Anterior cingulate cortex (tissue), 58 donors: Measurements from ENCODE around the gene KIAA1958.
"Not testable (repeated sequence)": the region's sequence is repeated elsewhere in the genome, so short reads cannot be mapped to it uniquely, and the experiment has no call there.

ENCODE experiments used
- DNase-seq, 58 donors: peaks; one replicate each; lab custom pipeline; 2025; lab: John Stamatoyannopoulos, UW

The KIAA1958 gene

DNA sequence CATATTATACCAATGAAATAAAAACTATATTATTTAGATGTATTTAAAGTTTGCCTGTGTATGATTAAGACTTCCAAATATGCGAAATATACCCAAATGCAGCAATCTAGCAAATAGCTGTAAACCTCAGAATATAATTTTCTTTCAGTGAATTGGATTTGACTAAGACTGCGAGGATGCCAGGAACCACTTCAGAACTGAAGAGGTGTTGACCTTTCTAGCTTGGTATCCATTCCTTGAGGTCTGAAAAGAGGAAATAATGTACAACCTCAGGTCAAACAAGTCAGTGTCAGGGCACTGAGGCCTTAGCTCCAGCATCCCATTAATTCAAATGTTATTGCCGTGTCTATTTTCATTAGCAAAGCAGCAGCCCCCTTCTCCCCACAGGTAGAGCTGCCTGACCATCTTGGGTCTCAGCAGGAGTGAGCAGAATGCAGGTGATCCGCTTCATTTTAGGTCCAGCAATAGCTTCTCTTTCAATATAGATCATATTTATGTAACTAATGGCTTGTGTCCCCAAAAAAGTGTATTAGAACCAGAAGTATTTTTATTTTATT lies 100.0 kb downstream of the KIAA1958 start:
- DNase-seq = no peak

DNA sequence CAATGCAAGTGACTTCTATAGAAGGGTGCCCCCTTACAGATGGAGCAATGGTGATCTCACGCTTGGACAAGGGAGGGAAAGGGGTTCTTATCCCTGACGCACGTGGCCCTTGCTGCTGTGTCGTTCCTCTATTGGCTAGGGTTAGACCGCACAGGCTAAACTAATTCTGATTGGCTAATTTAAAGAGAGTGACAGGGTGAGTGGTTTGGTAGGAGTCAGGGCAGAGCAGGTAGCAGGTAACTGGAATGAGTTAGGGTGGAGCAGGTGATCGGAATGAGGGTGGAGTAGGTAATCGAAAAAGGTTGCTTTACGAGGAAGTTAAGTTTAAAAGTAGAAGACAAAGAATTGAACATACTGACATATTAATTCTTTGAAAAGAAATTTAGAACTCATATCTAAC lies 105.2 kb downstream of the KIAA1958 start:
- DNase-seq = not testable (repeated sequence)

DNA sequence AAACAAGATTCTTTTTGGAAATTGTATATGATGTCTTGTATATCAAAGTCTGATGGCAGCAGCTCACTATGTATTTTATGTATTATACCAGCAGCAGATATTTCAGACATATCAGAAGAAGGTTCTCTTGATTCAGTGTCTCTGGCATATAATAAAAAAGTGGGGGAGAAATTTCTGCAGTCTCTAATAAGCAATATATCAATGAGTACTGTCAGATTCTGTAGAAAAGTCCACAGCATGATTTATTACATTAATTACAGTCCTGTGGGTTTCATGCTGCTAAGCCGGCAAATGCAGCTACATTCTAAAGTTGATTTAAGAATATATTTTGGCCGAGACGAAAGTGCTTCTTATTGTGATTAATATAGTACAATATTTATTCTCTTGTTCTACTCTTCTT lies 113.1 kb downstream of the KIAA1958 start:
- no peak for DNase-seq

DNA sequence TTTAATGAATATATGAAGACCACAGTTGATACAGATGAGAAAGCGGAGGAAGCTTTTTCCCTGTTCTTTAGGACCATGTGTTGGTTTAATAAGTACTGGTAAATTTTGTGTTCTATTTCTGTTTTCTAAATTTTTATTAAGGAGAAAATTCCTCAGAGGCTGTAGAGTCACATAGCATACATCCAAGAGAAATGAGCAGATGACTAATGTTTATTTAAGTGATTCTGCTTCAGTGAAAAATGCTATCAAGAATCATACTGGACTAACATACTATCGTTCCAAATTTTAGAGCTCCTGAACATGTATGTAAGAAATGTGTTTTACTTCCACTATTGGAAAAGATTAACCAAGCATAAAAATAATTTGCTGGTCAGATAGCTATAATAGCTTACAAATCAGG lies 115.0 kb downstream of the KIAA1958 start:
- no peak for DNase-seq

DNA sequence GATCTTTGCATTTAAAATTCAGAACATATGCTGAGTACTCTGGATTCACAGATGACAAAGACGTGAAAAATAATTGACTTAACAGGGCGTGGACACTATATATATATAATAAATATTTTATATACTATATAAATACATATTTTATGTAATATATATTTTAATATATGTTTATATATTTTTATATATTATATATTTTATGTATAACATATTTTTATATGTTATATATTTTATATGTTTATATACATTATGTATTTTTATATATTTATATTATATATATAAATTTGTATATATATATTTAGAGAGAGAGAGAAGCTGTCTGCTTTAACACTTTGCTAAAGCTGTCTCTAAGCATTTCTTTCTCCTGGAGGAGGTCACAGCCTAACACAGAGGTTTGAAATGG lies 118.2 kb downstream of the KIAA1958 start:
- no peak for DNase-seq

DNA sequence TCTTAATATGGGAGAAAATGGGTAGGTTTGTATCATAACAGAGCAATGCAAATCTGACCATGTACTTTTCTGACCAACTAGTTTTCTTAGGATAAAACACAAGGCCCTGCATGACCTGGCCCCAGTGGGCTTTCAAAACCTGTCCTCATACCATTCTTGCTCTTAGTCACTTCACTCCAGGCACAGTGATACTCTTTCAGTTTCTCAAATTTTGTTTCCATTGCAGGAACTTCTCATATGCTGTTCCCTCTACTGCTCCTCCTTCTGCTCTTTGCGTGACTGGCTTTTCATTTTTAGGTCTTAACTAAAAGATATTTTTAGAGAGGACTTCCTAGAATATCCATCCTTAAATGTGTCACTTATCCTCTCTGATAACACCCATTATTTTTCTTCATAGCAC lies 118.9 kb downstream of the KIAA1958 start:
- DNase-seq = no peak

DNA sequence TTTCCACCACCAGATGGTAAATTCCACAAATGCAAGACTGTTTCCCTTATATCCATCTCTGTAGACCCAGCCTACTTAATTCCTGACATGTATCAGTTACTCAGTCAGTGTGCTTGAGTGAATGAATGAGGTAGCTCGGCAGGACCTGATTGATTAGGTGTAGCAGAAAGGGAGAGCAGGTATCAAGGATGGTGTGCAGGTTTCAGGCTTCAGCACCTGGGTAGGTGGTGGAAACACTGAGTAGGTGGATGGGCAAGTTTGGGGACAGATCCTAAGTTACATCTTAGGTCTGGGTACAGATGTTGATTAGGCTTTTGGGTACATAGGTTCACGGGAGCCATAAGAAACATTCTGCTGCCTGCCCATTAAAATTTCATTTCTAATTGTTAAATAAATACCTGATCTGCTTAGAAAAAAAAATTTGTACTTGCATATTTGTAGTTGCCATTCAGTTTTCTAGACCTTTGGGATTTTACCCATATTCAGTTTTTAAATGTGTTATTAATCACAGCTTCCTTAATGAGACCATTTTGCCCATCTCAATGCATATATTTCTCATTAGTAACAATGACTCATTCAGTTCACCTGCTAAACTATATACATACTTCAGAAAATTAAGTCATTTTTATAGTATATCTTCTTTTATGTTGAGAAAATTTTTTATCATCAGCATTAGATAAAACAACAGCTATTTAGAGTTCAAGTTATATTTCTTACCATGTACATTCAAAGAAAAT lies 119.5 kb downstream of the KIAA1958 start:
- no peak for DNase-seq

DNA sequence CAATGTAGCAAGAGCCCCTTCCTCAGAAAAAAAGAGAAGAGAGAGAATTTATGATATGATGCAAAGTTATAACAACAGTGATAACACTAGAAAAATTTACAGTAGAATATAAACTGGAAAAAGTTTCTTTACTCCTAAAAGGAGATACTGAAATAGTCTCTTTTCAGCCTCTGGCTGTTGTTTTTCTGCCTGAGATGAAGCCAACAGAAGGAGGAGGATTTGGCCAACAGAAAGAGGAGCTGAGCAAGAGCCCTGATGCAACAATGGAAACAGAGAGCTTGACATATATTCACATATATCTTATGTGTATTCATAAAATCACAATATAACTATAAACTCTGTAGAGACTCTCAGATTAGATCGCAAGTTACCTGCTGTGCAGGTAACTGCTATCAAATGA lies 122.2 kb downstream of the KIAA1958 start:
- DNase-seq = no peak

DNA sequence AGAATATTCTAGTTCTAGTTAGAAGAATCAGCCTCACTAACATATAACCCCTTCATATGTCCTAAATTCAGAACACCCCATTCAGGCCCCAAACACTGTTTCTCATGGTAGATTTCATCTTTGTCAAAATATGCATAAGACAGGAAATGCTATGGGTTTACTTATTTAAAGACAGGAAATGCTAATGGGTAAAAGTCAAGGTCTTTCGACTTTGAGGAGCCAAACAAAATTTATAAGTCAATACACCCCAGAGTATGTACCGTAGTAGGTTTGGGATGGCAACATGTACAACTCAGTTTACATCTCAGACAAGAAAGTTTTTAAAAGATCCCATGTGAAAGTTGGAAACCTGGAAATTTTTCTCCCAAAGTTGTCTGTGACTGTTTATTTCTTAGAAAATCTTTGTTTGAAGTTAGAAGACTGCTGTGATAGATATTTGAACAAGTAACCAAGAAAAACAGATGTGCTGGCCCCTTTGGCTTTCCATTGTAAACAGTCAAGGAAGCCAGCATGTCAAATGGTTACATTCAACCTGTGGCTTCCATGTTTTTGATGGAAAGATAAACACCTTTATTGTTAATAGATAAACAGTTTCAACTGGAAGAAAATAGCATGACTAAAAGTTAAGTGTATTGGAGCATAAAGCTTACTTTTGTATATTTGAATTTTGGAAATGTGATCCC lies 129.1 kb downstream of the KIAA1958 start:
- no peak for DNase-seq

DNA sequence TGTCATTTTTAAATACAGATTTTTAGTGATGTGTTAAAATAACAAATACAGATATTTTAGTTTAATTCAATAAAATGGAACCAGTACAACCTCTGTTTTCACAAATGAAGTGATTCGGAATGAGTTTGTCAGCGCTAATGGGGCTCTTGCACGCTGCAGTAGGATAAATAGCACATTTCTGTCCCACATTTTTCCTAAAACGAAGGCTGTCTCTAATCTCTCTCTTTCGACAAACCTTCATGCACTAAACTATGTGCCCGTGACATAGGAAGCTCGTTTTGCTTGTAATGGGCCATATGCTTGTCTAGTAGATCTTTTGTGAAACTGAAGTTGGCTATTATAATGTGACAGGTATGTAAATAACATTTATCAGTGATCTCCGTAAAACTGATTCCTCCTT lies 130.7 kb downstream of the KIAA1958 start:
- DNase-seq = no peak

DNA sequence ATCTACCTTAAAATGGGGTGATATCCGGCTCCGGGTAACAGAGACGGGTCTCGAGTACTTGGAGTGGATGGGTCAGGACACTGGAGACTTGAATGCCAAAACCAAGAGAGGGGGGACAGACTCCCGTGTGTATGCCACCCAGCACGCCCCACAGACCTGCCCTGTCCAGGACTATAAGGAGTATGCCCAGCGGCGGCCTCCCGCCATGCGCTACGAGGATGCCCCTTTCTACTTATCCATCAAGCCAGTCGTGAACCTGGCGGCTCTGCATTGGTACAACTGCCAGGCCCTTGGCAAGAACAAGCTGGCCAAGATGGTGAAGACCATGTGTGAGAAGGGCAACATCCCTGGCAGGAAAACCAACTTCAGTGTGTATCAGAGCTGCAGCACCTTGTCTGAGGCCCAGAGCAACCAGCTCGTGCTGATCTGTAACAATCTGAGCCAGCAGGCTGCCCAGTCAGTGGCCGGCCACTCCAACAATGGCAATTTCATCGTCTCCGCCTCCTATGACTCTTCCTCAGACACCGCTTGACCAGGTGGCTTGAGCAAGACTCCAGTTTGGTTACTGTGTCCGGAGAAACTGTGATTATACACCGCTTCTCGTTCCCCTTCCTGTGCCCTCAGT lies 131.9 kb downstream of the KIAA1958 start:
- no peak for DNase-seq

DNA sequence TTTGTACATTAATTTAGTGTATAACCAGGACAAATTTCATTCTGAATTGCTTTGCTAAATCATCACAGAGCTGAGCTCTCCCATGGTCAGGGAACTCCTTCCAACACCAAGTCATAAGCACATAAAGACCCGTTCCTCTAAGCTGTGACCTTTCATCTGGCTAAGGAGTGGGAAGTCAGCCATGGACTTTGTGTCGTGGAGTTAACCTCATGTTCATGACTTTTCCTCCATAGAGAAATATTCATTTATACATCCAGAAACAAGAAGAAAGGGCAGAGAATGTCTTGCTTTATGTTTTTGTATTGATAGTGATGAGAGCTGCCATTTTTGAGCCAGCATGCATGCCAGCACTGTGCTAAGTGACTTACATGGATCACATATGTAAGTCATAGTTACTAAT lies 133.8 kb downstream of the KIAA1958 start:
- DNase-seq = no peak

DNA sequence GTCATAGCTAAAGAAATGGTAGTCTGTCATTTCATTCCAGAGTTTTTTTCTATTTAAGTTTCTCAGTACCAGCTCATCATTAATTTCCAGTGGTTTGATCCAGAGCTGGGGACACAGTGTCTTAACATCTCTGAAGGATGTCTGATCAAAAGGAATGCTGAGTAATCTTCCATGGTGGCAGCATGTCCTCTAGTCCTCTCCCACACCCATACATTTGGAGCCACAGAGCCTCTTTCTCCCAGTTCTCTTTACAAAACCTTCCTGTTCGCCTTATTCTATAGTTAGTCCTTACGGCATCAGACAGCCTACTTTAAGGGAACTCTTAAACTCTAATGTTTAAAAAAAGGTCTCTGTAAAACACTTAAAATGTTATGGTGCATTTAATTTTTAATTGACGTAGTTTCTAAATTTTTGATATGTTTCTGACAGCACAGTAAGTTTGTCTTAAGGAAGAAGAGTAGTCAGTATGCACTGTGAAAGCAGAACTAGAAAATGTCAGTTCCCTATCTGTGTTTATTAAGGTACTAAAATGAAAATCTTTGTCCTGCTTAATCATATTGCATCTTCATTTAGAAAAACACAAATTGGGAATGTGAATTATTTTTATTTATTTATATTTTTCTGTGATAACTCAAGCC lies 134.5 kb downstream of the KIAA1958 start:
- DNase-seq = no peak

DNA sequence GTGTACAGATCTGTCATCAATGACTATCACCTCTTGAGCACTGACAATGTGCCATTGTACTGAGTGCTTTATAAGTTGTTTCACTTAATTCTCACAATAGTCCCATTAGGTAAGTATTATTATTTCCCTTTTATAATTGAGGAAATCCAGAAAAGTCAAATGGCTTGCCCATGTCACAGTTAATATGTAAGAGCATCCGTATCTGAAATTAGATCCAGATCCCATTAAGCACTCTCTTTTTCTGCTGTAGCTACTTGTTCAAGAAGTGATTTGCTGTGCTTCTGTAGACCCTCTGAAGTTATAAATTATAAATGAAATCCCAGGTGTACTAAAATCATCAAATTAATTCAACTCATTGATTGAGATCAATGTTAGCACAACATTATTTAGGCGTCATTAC lies 136.6 kb downstream of the KIAA1958 start:
- DNase-seq = no peak

DNA sequence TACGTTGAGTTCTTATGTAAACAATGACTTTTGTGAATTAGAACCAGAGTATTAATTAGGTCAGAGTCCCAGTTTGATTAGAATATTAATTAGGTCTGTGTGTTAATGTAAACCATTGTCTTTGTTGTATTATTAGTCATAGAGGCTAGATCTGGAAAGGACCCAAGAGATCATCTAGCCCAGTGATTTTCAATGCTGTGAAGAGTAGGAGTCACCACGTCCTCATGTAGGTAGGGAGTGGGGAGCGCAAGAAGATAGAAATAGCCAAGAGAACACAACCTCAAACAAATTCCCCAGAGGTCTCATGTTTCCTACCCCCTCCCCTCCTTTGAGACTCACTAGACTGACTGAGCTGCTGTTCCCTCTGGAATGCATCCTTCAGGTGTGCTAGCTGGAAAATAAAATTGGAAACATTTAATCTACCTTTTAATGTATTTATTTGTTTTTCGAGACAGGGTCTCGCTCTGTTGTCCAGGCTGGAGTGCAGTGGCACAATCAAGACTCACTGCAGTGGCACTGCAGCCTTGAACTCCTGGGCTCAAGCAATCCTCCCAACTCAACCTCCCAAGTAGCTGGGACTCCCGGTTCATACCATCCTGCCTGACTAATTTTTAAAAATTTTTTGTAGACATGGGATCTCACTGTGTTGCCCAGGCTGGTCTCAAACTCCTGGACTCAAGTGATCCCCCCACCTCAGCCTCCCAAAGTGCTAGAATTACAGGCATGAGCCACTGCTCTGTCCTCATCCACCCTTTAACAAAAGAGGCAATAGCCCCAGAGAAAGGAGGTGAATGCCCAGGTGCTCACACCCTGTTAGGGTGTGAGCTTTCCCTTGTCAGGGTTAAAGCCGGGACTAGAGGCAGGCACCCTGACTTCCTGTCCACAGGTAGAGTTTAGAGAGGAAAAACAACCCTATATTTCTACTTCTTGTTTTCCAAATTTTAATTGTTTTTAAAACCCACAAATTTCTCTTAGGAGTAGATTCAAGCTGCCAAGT lies 138.4 kb downstream of the KIAA1958 start:
- DNase-seq = no peak

DNA sequence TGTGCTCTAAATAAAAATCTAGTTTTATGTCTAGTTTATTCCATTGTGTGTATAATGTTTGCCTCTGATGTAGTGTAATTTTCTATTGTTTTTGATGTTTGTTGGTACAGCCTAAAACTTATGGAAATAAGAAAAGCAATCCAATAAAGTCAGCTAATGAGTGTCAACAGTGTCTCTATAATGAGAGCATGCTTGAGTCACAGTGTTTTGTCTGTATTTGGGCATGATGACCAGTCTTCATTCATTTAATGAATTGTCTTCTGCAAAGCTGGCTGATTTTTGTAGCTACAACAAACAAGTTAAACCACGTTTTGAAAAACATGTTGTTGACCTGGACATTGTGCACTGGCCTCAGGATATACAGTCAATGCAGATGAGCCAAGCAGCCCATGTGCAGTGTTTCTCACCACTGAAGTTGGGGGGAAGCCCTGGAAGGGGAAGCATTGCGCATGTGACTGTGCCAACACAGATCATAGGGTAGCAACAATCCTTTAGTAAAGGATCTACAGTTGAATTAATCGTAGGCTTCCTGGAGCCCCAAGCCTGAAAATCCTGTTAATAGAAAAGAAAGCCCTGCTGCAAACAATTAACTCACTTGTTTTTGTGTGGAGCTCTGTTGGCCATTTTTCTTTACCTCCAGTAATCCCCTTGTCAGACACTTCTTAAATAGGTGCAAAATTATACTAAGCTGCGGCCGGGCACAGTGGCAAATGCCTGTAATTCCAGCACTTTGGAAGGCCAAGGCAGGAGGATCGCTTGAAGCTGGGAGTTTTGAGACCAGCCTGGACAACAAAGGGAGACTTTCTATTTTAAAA lies 143.3 kb downstream of the KIAA1958 start:
- no peak for DNase-seq

DNA sequence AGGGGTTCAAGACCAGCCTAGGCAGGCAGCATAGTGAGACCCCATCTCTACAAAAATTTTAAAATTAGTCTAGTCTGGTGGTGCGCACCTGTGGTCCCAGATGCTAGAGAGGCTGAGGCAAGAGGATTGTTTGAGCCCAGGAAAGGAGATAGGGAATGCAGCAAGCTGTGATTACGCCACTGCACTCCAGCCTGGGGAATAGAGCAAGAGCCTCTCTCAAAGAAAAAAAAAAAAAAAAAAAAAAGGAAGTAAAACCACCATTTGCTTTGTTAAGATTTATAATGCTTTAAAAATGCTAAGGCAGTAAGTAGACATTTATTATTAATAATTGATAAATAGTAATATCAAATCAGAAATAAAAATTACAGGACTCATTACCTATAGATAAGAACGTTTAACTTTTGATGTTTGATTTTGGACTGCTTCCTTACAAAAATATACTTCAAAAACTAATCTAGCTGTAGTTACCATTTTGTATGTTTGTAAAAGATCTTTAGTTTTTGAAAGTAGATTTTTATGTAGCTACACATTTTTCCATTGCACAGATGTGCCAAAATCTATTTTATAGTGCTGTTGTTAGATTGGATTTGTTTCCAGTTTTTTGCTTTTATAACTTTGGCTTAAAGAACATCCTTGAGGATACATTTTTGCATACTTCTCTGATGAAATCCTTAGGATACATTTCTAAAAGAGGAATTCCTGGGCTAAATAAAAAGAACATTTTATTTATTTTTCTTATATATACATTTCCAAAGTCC lies 144.9 kb downstream of the KIAA1958 start:
- no peak for DNase-seq

DNA sequence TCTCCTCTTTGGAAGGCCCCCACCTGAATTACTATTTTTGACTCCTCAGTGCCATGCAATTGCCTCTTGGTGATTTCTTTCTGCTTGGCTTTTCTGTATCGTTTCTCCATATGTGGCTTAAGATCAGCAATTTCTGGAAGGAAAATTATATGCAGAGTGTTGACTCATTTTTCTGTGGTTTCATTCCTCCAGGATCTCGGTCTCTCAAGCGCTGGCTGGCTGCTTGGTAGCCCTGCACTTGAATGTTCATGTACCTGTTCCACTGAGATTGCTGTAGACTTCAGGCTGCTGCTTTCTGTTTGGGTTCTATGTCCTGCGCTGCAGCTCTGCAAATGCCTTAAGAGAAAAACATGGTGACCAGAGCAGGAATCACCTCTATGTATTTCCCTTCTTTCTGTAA lies 153.7 kb downstream of the KIAA1958 start:
- no peak for DNase-seq
